ENCODE data around the gene GUCY2D.
"Not testable (repeated sequence)": the region's sequence is repeated elsewhere in the genome, so short reads cannot be mapped to it uniquely, and the experiment has no call there.

GUCY2D gene

DNA sequence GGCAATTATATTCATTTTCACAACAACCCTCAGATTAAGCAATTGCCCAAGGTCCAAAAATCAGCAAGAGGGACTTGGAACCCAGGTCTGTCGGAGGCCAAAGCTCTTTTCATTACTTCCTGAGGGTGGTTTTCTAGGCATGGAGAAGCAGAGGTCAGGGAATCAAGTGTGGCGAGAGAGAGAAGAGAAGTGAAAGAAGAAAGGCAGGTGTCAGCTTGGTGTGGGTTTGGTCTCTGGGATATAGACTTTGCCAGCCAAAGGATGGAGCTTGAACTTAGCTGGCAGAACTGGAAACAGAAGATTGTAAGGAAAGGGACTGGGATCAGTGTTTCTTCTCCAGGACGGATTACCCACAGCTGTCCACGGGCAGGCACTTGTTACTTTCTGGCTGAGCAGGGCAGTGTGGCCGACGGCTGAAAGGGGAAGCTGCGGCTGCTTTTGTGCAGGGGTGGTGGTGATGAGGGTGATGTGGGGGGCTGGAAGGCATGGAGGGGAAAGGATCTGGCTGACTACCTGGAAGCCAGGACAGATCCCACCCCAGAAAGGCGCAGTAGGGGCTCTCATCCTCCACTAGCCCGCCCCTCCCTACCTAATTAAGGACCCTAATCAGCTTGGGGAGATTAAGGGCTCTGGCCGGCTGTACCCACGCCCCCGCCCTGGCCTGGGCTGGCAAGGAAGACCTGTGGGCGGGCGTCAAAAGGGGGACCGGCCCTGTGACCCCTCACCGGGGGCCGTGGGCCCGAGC is at the start of gene GUCY2D:
GUCY2D (plus strand) TSS at position 640 of the 745 bp plus-strand sequence. CDS start 433 bp downstream, outside the sequence.
- DNase-seq = no peak

DNA sequence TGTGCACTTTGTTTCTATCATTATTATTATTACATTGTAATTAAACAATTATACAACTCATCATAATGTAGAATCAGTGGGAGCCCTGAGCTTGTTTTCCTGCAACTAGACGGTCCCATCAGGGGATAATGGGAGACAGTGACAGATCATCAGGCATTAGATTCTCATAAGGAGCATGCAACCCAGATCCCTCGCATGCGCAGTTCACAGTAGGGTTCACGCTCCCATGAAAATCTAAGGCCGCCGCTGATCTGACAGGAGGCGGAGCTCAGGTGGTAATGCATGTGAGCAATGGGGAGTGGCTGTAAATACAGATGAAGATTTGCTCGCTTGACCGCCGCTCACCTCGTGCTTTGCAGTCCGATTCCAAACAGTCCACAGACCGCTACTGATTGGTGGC is 49.1 kb upstream of the GUCY2D start:
- not testable (repeated sequence) for DNase-seq

- DNase-seq = no peak
These were observed 46.8 kb upstream of the GUCY2D start for GRCh38 chr17:7955414-7956227.

DNA sequence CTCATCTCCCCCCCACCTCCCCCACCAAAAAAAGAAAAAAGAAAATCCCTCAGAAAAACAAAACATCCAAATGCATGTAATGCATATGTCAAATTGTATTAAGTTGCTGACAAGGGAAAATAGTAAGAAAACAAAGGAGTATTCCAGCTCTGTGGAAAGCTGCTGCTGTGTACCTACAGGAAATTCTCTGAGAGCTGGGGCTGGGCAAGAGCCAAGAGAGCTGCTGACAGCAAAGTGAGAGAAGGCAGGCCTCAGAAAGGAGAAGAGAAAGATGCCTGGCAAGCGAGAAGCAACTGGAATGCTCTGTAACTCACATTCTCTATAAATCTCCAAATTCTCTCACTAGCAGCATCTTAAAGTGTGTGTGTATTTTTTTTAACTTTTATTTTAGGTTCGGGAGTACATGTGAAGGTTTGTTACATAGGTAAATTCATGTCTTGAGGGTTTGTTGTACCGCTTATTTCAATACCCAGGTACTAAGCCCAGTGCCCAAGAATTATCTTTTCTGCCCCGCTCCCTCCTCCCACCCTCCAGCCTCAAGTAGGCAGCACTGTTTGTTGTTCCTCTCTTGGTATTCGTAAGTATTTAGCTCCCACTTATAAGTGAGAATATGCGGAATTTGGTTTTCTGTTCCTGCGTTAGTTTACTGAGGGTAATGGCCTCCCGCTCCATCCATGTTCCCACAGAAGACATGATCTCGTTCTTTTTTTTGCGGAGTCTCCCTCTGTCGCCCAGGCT is 46.0 kb upstream of the GUCY2D start:
- DNase-seq = no peak

DNA sequence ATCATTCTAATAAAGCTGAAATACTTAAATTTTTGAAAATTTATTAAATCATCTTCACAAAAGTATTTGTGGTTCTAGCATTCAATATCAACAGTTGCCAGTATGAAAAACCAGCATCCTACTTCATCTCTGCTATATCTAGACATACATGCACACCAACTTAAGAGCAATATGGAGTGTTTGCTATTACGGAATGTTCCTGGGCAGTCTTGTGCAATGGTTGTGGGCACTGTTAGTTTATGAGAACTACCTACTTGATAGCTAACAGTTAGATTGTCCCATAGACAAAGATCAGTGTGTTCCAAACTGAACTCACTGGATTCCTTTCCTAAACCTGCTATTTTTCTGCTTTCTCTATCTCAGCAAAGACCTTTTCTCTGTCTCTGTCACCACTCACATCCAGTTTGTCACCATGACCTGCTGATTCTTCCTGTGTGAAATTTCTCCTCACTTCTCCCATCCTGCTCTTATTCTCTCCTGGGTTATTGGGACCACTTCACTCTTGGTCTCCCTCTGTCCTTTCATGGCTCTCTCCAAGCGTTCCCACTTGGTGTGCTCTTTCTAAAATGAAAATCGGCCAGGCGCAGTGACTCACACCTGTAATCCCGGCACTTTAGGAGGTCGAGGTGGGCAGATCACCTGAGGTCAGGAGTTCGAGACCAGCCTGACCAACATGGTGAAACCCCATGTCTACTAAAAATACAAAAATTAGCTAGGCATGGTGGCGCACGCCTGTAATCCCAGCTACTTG is 42.7 kb upstream of the GUCY2D start:
- no peak for DNase-seq

DNA sequence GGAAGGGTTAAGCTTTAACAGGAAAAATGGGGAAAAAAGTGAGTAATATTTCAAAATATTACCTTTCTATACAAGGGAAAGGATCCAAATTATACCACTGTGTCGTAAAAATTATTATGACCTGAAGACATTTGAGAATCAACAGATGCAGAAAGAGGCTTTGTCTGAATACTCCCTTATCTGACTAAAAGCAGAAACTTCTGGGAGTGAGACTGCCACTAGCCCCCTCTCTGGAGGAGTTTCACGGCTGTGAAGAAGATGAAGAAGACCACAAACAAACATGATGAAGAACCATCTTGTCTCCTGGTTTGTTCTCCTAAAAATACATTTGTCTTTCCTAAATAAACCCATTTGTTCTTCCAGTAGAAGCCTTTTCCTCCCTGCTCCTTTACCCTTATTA is 41.0 kb upstream of the GUCY2D start:
- DNase-seq = no peak

DNA sequence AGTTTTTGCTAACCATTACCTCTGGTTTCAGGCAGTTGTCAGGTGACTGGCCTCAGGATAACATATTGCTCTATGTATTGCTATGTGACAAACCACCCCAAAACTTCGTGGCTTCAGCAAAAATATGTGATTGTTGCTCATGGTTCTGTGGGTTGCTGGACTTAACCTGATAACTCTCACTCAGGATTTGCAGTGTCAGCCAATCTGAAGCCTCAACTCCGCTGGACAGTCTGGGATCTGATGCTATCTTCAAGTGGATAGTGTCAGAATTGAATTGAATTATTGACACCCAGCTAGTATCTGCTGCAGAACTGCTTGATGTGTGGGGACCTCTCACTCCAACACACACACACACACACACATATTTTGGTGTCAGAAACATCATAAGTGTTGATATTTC is 34.7 kb upstream of the GUCY2D start:
- DNase-seq = no peak

DNA sequence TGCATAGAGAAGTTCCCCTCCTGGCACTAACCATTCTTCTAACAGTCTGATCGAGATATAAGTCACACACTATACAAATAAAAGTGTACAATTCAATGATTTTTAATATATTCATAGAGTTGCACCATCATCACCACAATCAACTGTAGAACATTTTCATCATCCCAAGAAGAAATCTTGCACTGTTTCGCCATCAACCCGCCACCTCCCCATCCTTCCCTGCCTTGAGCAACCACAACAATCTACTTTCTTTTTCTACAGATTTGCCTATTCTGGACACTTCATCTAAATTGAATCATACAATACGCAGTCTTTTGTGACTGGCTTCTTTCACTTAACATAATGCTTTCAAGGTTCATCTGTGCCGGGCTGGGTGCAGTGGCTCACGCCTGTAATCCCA is 33.0 kb upstream of the GUCY2D start:
- no peak for DNase-seq

GRCh38 chr17:7971651-7972050 is 30.8 kb upstream of the GUCY2D start:
- DNase-seq = no peak

GRCh38 chr17:7972131-7972785 is 30.2 kb upstream of the GUCY2D start:
- no peak for DNase-seq

- DNase-seq = no peak
These were observed 27.7 kb upstream of the GUCY2D start for GRCh38 chr17:7974638-7975131.

GRCh38 chr17:7977039-7977438 is 25.4 kb upstream of the GUCY2D start:
- no peak for DNase-seq

DNA sequence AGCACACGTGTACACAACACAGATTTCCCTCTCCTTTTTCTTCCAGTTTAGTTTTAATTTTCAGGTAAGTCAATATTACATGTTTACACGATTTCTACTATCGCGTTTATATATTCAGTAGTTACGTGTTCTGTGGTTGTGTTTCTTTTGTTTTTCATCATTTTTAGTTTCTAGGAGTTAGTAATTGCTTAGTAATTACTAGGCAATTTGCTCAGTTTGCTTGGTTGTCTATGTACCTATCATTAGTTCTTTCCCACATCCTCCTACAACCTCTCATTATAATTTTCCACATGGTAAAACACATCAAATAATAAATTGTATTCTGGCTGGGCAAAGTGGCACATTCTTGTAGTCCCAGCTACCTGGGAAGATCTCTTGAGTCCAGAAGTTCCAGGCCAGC is 24.6 kb upstream of the GUCY2D start:
- no peak for DNase-seq

DNA sequence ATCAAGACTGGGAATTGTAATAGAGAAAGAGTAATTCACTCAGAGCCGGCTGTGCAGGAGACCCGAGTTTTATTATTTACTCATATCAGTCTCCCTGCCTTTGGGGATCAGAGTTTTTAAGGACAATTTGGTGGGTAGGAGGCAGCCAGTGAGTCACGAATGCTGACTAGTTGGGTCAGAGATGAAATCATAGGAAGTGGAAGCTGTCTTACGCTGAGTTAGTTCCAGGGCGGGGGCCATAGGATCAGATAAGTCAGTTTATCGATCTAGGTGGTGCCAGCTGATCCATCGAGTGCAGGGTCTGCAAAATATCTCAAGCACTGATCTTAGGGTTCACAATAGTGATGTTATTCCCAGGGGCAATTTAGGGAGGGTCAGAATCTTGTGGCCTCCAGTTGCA is 20.2 kb upstream of the GUCY2D start:
- DNase-seq = no peak

DNA sequence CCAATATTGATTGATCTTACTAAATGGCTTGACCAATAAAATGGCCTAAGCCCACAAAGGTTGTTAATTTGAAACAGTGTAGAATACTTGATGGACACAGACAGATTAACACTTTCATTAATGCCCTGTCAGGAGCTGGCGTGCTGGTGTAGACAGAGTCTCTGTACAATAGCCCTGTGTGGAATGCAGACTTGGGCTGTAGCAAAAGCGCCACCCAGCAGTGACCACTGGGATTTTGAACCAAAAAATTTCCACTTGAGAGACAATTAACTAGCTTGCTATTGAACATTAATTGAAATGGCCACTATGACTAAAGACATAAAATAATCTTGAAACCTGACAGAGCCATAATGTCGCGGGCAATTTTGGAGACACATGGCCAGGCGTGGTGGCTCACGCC is 19.7 kb upstream of the GUCY2D start:
- DNase-seq = no peak

DNA sequence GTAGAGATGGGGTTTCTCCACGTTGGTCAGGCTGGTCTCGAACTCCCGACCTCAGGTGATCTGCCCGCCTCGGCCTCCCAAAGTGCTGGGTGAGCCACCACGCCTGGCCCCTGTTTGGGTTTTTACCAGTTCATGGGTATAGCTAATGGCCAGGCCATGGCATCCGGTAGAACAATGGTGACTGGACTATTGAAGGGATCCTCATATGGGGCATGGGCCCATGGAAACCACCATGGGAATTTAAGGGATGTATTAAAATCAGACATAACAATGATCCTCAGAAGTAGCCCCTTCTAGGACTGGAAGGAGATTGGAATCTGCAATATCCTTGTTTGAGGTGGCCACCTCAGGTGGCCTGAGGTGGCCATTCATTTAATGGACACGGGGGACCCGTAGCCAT is 17.5 kb upstream of the GUCY2D start:
- no peak for DNase-seq

GRCh38 chr17:7987112-7987893 is 15.1 kb upstream of the GUCY2D start:
- no peak for DNase-seq

- DNase-seq = peak; percentile 55
These were observed 13.7 kb upstream of the GUCY2D start for GRCh38 chr17:7988750-7989178.

DNA sequence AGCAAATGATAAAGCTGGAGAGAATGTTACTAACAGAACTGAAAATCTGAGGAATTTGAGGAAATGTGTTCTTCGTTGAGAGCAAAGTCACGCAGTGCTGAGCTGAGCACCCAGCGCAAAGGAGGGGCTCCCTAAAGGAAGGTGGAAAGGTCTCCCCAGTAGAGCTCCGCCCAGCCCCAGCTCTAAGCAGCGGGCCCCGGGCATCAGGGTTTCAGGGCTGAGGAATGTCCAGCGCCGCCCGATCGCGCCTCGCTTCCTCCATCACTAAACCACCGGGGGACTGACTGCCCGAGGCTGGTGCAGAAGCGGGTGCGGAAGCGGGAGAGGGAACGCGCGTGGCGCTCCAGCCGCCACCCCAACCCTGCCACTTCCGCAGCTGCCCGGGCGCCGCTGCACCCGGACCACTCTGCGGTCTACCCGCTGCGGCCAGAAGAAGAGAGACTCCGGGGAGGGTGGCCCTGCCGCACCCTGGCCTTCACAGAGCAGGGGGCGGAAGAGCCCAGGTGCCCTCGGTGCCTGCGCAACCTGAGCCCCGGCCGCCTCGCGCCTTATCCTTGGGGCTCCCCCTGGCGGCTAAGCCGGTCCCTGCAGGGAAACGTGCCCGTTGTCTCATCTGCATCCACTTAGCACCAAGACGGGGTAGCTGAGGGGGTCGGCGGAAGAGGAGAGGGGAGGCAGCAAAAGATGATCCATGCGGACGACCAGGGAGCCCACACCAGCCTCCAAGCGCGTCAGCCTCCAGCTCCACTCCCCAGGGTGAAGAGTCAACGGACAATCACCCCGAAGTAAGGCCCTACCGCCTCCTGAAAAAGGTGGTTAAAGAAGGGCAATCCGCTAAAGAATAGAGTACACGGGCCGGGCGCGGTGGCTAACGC is 12.4 kb upstream of the GUCY2D start:
- peak; percentile 96 for DNase-seq

DNA sequence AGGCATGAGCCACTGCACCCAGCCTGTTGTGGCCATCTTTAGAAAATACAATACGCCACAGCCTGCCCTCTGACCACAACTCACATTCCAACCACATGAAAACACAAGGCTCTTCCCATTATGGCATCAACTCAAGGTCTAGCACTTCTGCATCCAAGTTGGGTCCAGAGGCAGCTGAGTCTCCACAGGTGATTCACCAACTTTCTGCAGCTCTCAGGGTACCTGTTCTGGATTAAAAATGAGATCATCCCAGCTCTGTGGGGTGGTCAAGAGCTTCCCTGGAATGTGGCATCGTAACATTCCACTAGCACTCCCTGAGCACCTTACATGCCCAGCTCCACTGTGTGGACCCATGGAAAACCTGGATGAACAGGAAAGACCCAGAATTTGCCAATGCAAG is 9.9 kb upstream of the GUCY2D start:
- no peak for DNase-seq

Measured in activated CD4-positive, alpha-beta T cell treated with anti-CD3 and anti-CD28 coated beads for 48 hours (primary cell).